Measurements from ENCODE around the gene AIF1.
A peak's percentile ranks its signal among the peaks of the same experiment; 100 is the strongest.

AIF1 gene

DNA sequence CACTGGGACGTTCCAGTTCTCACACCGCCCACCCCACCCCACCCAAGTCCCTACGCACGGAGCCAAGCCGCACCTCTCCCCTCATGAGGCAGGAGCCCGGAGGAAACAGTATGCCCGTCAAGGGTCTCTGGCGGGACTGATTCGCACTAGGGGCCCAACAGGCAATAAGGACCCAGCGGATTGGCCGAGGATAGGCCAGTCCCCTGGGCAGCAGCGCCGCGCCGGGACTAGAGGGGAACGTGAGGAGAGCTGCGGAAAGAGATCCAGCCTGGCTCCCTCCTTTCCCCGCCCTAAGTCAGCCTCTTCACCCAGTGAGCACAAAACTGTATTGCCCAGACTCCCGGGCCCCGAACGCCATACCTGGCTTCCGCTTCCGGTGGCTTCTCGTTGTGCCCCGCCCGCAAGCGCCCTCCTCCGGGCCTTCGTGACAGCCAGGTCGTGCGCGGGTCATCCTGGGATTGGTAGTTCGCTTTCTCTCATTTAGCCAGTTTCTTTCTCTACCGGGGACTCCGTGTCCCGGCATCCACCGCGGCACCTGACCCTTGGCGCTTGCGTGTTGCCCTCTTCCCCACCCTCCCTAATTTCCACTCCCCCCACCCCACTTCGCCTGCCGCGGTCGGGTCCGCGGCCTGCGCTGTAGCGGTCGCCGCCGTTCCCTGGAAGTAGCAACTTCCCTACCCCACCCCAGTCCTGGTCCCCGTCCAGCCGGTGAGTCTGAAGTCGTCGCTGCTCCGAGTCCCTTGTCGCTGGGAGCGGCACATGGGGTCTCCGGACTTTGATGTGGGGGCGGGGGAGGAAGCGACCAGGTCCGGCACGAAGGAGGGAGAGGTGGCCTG lies 50.7 kb downstream of the AIF1 start, which contains the start of gene CSNK2B:
Gene CSNK2B (plus strand): TSS at position 580 of the 836 bp plus-strand sequence. CDS start 752 bp downstream, outside the sequence.
- DNase-seq: peak; percentile 99

GRCh38 chr6:31666337-31666965 lies 51.4 kb downstream of the AIF1 start:
- DNase-seq: no peak

Measured in activated CD4-positive, alpha-beta T cell treated with anti-CD3 and anti-CD28 coated beads for 48 hours (primary cell).